KOPT-K1 (cell line): Measurements from ENCODE around the gene CARD11.
A peak's percentile ranks its signal among the peaks of the same experiment; 100 is the strongest.

Experiments
- H3K27ac ChIP-seq: fragments of 200-600 bp; sonication (generic); 2 replicates; pipeline ENCODE4 v1.5.1; 2016; ENCODE audit warnings: antibody characterized with exemption, mild to moderate bottlenecking, low read depth, low read length; ENCODE audit not compliant: poor library complexity, severe bottlenecking
- H3K36me3 ChIP-seq: fragments of 200-600 bp; sonication (generic); 2 replicates; pipeline ENCODE4 v1.5.1; 2017; ENCODE audit warnings: antibody characterized with exemption, mild to moderate bottlenecking, low read length, moderate library complexity; ENCODE audit not compliant: insufficient read depth
- H3K9me3 ChIP-seq: fragments of 200-600 bp; sonication (generic); 2 replicates; pipeline ENCODE4 v1.5.1; 2017; ENCODE audit warnings: antibody characterized with exemption, low read length, mild to moderate bottlenecking; ENCODE audit not compliant: insufficient read depth, poor library complexity, severe bottlenecking

CARD11 gene

GRCh38 chr7:3070908-3071307, 27.2 kb upstream of the CARD11 start:
- Histone ChIP-seq H3K9me3 (peaks cover 16% of the 10 kb centered on the region), H3K27ac (no peak overlapping the region), H3K36me3 (no peaks in the 10 kb centered on the region)

GRCh38 chr7:3069771-3070449, 26.2 kb upstream of the CARD11 start:
- Histone ChIP-seq H3K36me3 (no peaks in the 10 kb centered on the region), H3K27ac (no peak overlapping the region), H3K9me3 (peaks cover 16% of the 10 kb centered on the region)

GRCh38 chr7:3068530-3068929, 24.9 kb upstream of the CARD11 start:
- no peaks in the 10 kb centered on the region for H3K36me3 ChIP-seq
- H3K27ac ChIP-seq: no peak overlapping the region
- peaks cover 16% of the 10 kb centered on the region for H3K9me3 ChIP-seq

- peaks cover 16% of the 10 kb centered on the region for H3K9me3 ChIP-seq
- no peak overlapping the region for H3K27ac ChIP-seq
- no peaks in the 10 kb centered on the region for H3K36me3 ChIP-seq
These were observed 24.1 kb upstream of the CARD11 start for GRCh38 chr7:3067606-3068380.

GRCh38 chr7:3067193-3067592, 23.5 kb upstream of the CARD11 start:
- H3K36me3 ChIP-seq: no peaks in the 10 kb centered on the region
- H3K27ac ChIP-seq: no peak overlapping the region
- peaks cover 16% of the 10 kb centered on the region for H3K9me3 ChIP-seq

- no peak overlapping the region for H3K27ac ChIP-seq
- no peaks in the 10 kb centered on the region for H3K36me3 ChIP-seq
- H3K9me3 ChIP-seq: peaks cover 16% of the 10 kb centered on the region
These were observed 22.8 kb upstream of the CARD11 start for GRCh38 chr7:3066506-3066905.

- peaks cover 12% of the 10 kb centered on the region for H3K9me3 ChIP-seq
- no peak overlapping the region for H3K27ac ChIP-seq
- no peaks in the 10 kb centered on the region for H3K36me3 ChIP-seq
These were observed 22.1 kb upstream of the CARD11 start for GRCh38 chr7:3065724-3066143.

- Histone ChIP-seq H3K27ac (no peak overlapping the region), H3K9me3 (no peaks in the 10 kb centered on the region), H3K36me3 (no peaks in the 10 kb centered on the region)
These were observed 20.4 kb upstream of the CARD11 start for GRCh38 chr7:3064067-3064466.

GRCh38 chr7:3063016-3063753, 19.5 kb upstream of the CARD11 start:
- no peaks in the 10 kb centered on the region for H3K36me3 ChIP-seq
- H3K9me3 ChIP-seq: no peaks in the 10 kb centered on the region
- peak overlapping the region; percentile 32 for H3K27ac ChIP-seq

GRCh38 chr7:3057066-3057420, 13.4 kb upstream of the CARD11 start:
- no peaks in the 10 kb centered on the region for H3K36me3 ChIP-seq
- H3K27ac ChIP-seq: no peak overlapping the region
- H3K9me3 ChIP-seq: peaks cover 12% of the 10 kb centered on the region

GRCh38 chr7:3056234-3057065, 12.8 kb upstream of the CARD11 start:
- H3K9me3 ChIP-seq: peaks cover 12% of the 10 kb centered on the region
- H3K36me3 ChIP-seq: no peaks in the 10 kb centered on the region
- no peak overlapping the region for H3K27ac ChIP-seq

GRCh38 chr7:3055626-3056025, 12.0 kb upstream of the CARD11 start:
- Histone ChIP-seq H3K27ac (no peak overlapping the region), H3K9me3 (peaks cover 12% of the 10 kb centered on the region), H3K36me3 (no peaks in the 10 kb centered on the region)

- Histone ChIP-seq H3K9me3 (no peaks in the 10 kb centered on the region), H3K27ac (peak overlapping the region; percentile 73), H3K36me3 (no peaks in the 10 kb centered on the region)
These were observed 692 bp downstream of the CARD11 start for GRCh38 chr7:3042861-3043489.

GRCh38 chr7:3041986-3042675, 1.5 kb downstream of the CARD11 start:
- Histone ChIP-seq H3K27ac (peak overlapping the region; percentile 73), H3K36me3 (no peaks in the 10 kb centered on the region), H3K9me3 (no peaks in the 10 kb centered on the region)
